ENCODE data around the gene TIPRL.

TIPRL gene

DNA sequence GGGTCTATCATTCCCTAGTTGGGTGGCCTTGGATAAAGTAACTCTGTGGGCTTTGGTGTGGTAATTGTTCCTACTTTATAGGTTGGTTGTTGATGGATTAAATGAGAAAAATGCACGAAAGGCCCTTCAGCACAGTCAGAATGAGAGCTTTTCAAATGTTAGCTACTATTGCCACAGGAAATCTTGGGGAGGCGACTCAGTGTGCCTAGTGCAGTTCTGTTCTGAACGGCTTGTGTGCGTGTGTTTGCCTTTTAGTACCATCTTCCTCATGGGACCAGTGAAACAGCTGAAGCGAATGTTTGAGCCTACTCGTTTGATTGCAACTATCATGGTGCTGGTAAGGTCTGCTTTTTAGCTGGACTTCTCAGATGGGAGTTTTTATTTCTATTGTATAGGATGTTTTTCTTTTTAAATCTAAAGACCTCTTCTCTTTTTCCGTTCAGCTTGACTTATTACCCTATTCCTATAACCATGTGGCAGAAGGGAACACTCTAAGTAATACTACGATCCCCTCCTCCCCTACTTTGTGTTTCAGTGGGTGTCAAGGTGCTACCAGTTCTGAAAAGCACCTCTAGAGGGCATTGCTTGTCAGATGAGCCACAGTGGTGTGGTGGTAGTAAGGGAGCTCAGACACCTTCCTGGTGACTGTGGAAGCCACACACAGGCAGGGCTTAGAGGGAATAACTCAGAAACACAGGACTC, 56.2 kb downstream of the TIPRL start:
- no peak overlapping the region for H2AK5ac ChIP-seq (ENCODE audit: low read length)
- H3K36me3 ChIP-seq (ENCODE audit: control insufficient read depth in 1 of 2, insufficient read depth in 2 of 2, low read length in 2 of 2), result peaks cover 18 to 20% of the 10 kb centered on the region in 2 experiments
- no CpG with 5 or more reads among the region's 8 CpGs for WGBS (ENCODE audit: extremely low coverage, insufficient coverage, insufficient read length)

DNA sequence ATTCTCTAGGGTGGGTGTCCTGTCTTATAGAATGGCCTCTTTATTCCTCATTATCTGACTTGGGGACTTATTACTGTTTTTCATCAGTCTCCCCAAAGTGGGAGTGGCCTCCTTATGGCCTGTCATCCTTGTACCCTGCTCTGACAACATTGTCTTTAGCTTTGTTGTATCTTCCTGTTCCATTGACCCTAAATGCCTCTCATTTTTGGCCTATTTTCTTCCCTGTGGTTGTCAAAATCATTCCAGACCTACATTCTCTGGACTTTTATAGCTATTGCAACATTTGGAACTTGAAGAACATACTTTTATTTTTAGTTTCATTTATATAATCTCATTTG, 56.8 kb downstream of the TIPRL start:
- Histone ChIP-seq H4K91ac (ENCODE audit: low read depth, low read length) (no peak overlapping the region), H3K18ac (ENCODE audit: low read length) (no peak overlapping the region), H3K79me1 (ENCODE audit: low read length) (peaks cover 2% of the 10 kb centered on the region), H3K27ac (ENCODE audit: low read depth, low read length) (no peak overlapping the region), H3K23ac (ENCODE audit: low read length) (no peak overlapping the region), H3K36me3 (ENCODE audit: control insufficient read depth in 1 of 2, insufficient read depth in 2 of 2, low read length in 2 of 2) (peaks cover 17 to 25% of the 10 kb centered on the region in 2 experiments), H2AFZ (ENCODE audit: insufficient read depth, low read length, poor library complexity) (no peak overlapping the region), H3K9ac (ENCODE audit: low read length) (no peak overlapping the region), H4K12ac (ENCODE audit: low read depth, low read length) (no peak overlapping the region), H3K4me2 (ENCODE audit: low read length) (no peak overlapping the region), H2AK5ac (ENCODE audit: low read length) (no peak overlapping the region), H3K4ac (ENCODE audit: low read depth, low read length) (no peak overlapping the region), H3K79me2 (ENCODE audit: control insufficient read depth, insufficient read depth, low read length, poor library complexity) (no peaks in the 10 kb centered on the region), H3K27me3 (ENCODE audit: insufficient read depth, low read length) (no peaks in the 10 kb centered on the region), H3K4me1 (ENCODE audit: control insufficient read depth in 1 of 2, insufficient read depth in 2 of 2, low read length in 2 of 2) (peaks cover 2 to 13% of the 10 kb centered on the region in 2 experiments), H2BK5ac (ENCODE audit: low read depth, low read length, poor library complexity) (no peak overlapping the region), H3K9me3 (ENCODE audit: insufficient read depth, low read depth, low read length) (peaks cover 1% of the 10 kb centered on the region), H4K8ac (ENCODE audit: low read depth, low read length) (no peak overlapping the region), H3K4me3 (ENCODE audit: low read depth, low read length) (no peak overlapping the region), H3K14ac (ENCODE audit: low read length) (no peak overlapping the region), H2BK12ac (ENCODE audit: low read length) (no peak overlapping the region), H2BK120ac (ENCODE audit: insufficient read depth, low read length, poor library complexity) (no peak overlapping the region)
- DNase-seq, result peak in 1 of 2 donors; percentile 26

More for the DNA sequence above, 56.2 kb downstream of the TIPRL start:
- Histone ChIP-seq H2BK120ac (ENCODE audit: insufficient read depth, low read length, poor library complexity) (no peak overlapping the region), H3K14ac (ENCODE audit: low read length) (no peak overlapping the region), H3K4me3 (ENCODE audit: low read depth, low read length) (no peak overlapping the region), H3K4me2 (ENCODE audit: low read length) (no peak overlapping the region), H3K9ac (ENCODE audit: low read length) (no peak overlapping the region), H3K23ac (ENCODE audit: low read length) (no peak overlapping the region), H3K27me3 (ENCODE audit: insufficient read depth, low read length) (no peaks in the 10 kb centered on the region), H3K18ac (ENCODE audit: low read length) (no peak overlapping the region), H3K4ac (ENCODE audit: low read depth, low read length) (no peak overlapping the region), H3K79me1 (ENCODE audit: low read length) (peaks cover 2% of the 10 kb centered on the region), H4K12ac (ENCODE audit: low read depth, low read length) (no peak overlapping the region), H2AFZ (ENCODE audit: insufficient read depth, low read length, poor library complexity) (no peak overlapping the region), H3K27ac (ENCODE audit: low read depth, low read length) (no peak overlapping the region), H3K79me2 (ENCODE audit: control insufficient read depth, insufficient read depth, low read length, poor library complexity) (no peaks in the 10 kb centered on the region), H3K9me3 (ENCODE audit: insufficient read depth, low read depth, low read length) (peaks cover 1% of the 10 kb centered on the region), H4K91ac (ENCODE audit: low read depth, low read length) (no peak overlapping the region), H3K4me1 (ENCODE audit: control insufficient read depth in 1 of 2, insufficient read depth in 2 of 2, low read length in 2 of 2) (peaks cover 5 to 17% of the 10 kb centered on the region in 2 experiments), H2BK5ac (ENCODE audit: low read depth, low read length, poor library complexity) (no peak overlapping the region), H2BK12ac (ENCODE audit: low read length) (no peak overlapping the region), H4K8ac (ENCODE audit: low read depth, low read length) (no peak overlapping the region)
- DNase-seq, result peak; percentile 54 to 77

DNA sequence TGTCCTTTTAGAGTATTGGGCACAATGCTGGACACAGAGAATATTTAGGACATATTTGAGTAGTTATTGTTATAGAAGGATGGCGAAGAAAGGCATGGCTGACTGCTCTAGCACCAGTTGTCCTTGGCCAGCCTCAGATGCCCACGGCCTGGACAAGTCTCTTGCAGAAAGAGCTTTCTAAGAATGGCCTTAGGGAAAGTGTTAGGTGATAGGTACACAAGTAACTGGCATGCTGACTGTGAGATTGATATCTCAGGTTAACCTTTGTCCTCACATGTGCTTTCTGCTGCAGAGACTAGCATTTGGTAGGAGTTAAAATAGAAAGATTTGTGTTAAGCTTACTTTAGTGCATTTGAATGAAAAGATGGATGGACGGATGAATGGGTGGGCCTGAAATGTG, 57.2 kb downstream of the TIPRL start:
- no peak overlapping the region for H2AK5ac ChIP-seq (ENCODE audit: low read length)
- peaks cover 1% of the 10 kb centered on the region for H3K9me3 ChIP-seq (ENCODE audit: insufficient read depth, low read depth, low read length)
- H2BK5ac ChIP-seq (ENCODE audit: low read depth, low read length, poor library complexity), result no peak overlapping the region
- peak in 1 of 2 donors; percentile 59 for DNase-seq
- H3K4me1 ChIP-seq (ENCODE audit: control insufficient read depth in 1 of 2, insufficient read depth in 2 of 2, low read length in 2 of 2), result peaks cover under 1 to 11% of the 10 kb centered on the region in 2 experiments
- H2AFZ ChIP-seq (ENCODE audit: insufficient read depth, low read length, poor library complexity), result no peak overlapping the region
- no peak overlapping the region for H4K91ac ChIP-seq (ENCODE audit: low read depth, low read length)
- 100% methylated on average over 1 of the region's 3 CpGs for WGBS (ENCODE audit: extremely low coverage, insufficient coverage, insufficient read length)
- no peak overlapping the region for H3K18ac ChIP-seq (ENCODE audit: low read length)
- H4K8ac ChIP-seq (ENCODE audit: low read depth, low read length), result no peak overlapping the region
- no peak overlapping the region for H2BK120ac ChIP-seq (ENCODE audit: insufficient read depth, low read length, poor library complexity)
- H3K23ac ChIP-seq (ENCODE audit: low read length), result no peak overlapping the region
- no peak overlapping the region for H3K4me2 ChIP-seq (ENCODE audit: low read length)
- peaks cover 18 to 27% of the 10 kb centered on the region in 2 experiments for H3K36me3 ChIP-seq (ENCODE audit: control insufficient read depth in 1 of 2, insufficient read depth in 2 of 2, low read length in 2 of 2)
- no peak overlapping the region for H3K4me3 ChIP-seq (ENCODE audit: low read depth, low read length)
- H3K4ac ChIP-seq (ENCODE audit: low read depth, low read length), result no peak overlapping the region
- no peak overlapping the region for H2BK12ac ChIP-seq (ENCODE audit: low read length)
- H3K79me2 ChIP-seq (ENCODE audit: control insufficient read depth, insufficient read depth, low read length, poor library complexity), result no peaks in the 10 kb centered on the region
- H4K12ac ChIP-seq (ENCODE audit: low read depth, low read length), result no peak overlapping the region
- peaks cover 2% of the 10 kb centered on the region for H3K79me1 ChIP-seq (ENCODE audit: low read length)
- no peaks in the 10 kb centered on the region for H3K27me3 ChIP-seq (ENCODE audit: insufficient read depth, low read length)
- no peak overlapping the region for H3K27ac ChIP-seq (ENCODE audit: low read depth, low read length)
- H3K14ac ChIP-seq (ENCODE audit: low read length), result no peak overlapping the region
- H3K9ac ChIP-seq (ENCODE audit: low read length), result no peak overlapping the region

DNA sequence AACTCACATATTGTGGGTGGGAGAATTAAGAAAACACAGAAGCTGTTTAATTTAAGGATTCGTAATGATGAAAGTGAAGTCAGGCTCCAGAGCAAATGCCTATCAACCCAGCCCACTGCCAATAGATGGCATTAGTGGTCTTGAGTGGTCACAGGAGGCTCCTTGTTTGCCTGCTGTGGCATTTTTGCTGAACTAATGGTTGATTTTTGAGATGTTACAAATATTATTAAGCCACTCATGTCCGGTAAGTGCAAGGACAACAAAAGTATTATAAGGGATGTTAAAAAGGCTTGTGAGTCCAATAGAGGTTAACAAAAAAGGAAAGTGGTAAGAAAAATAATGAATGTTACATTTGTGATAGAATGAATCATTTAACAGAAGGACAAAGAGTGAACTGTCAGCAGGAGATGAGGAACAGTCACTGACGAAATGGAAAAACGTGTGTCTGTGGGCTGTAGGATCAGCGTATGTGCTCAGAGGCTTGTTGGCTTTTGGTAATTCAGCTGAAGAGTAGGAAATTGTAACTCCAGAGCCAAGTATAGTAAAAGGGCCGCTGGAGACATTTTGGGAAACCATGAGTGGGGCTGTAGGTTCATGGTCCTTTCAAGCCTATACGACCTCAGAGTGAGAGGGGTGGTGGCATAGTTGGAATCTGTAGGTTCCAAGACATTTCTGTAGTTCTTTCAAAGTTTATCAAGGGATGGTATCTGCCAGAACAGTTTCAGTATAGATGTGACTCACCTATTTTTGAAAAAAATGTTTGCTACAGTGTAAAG, 58.3 kb downstream of the TIPRL start:
- H3K79me2 ChIP-seq (ENCODE audit: control insufficient read depth, insufficient read depth, low read length, poor library complexity), result no peaks in the 10 kb centered on the region
- H3K4me3 ChIP-seq (ENCODE audit: low read depth, low read length), result no peak overlapping the region
- no peak overlapping the region for H3K4ac ChIP-seq (ENCODE audit: low read depth, low read length)
- no peak overlapping the region for H2BK12ac ChIP-seq (ENCODE audit: low read length)
- no peak overlapping the region for H2AFZ ChIP-seq (ENCODE audit: insufficient read depth, low read length, poor library complexity)
- no CpG with 5 or more reads among the region's 7 CpGs for WGBS (ENCODE audit: extremely low coverage, insufficient coverage, insufficient read length)
- H3K36me3 ChIP-seq (ENCODE audit: control insufficient read depth in 1 of 2, insufficient read depth in 2 of 2, low read length in 2 of 2), result peaks cover 16 to 28% of the 10 kb centered on the region in 2 experiments
- H3K79me1 ChIP-seq (ENCODE audit: low read length), result peaks cover 2% of the 10 kb centered on the region
- no peak overlapping the region for H3K14ac ChIP-seq (ENCODE audit: low read length)
- H4K91ac ChIP-seq (ENCODE audit: low read depth, low read length), result no peak overlapping the region
- no peak overlapping the region for H4K8ac ChIP-seq (ENCODE audit: low read depth, low read length)
- no peaks in the 10 kb centered on the region for H3K27me3 ChIP-seq (ENCODE audit: insufficient read depth, low read length)
- peaks cover 0 to 10% of the 10 kb centered on the region in 2 experiments for H3K4me1 ChIP-seq (ENCODE audit: control insufficient read depth in 1 of 2, insufficient read depth in 2 of 2, low read length in 2 of 2)
- H2BK5ac ChIP-seq (ENCODE audit: low read depth, low read length, poor library complexity), result no peak overlapping the region
- peaks cover 1% of the 10 kb centered on the region for H3K9me3 ChIP-seq (ENCODE audit: insufficient read depth, low read depth, low read length)
- no peak overlapping the region for H3K23ac ChIP-seq (ENCODE audit: low read length)
- H3K9ac ChIP-seq (ENCODE audit: low read length), result no peak overlapping the region
- H4K12ac ChIP-seq (ENCODE audit: low read depth, low read length), result no peak overlapping the region
- H3K4me2 ChIP-seq (ENCODE audit: low read length), result no peak overlapping the region
- no peak overlapping the region for H2AK5ac ChIP-seq (ENCODE audit: low read length)
- no peak overlapping the region for H3K27ac ChIP-seq (ENCODE audit: low read depth, low read length)
- no peak overlapping the region for H3K18ac ChIP-seq (ENCODE audit: low read length)
- no peak overlapping the region for H2BK120ac ChIP-seq (ENCODE audit: insufficient read depth, low read length, poor library complexity)
- DNase-seq, result peak in 1 of 2 donors; percentile 53
